Mesodermal cell (in vitro differentiated cells): ENCODE measurements around the gene FTO.
"Not testable (repeated sequence)": the region's sequence is repeated elsewhere in the genome, so short reads cannot be mapped to it uniquely, and the experiment has no call there.

Experiments used
- H3K27ac ChIP-seq: 2 replicates; pipeline ENCODE4 v1.7.0; 2013; ENCODE audit warnings: mild to moderate bottlenecking, low read depth, low read length, moderate library complexity; ENCODE audit not compliant: severe bottlenecking
- H3K36me3 ChIP-seq: 2 replicates; pipeline ENCODE4 v1.7.1; 2013; ENCODE audit warnings: mild to moderate bottlenecking, low read length, moderate library complexity; ENCODE audit not compliant: control insufficient read depth, insufficient read depth
- H3K4me1 ChIP-seq: one replicate; pipeline ENCODE4 v1.7.1; 2013; ENCODE audit warnings: mild to moderate bottlenecking, low read length; ENCODE audit not compliant: insufficient read depth, control insufficient read depth, poor library complexity, severe bottlenecking
- H3K4me3 ChIP-seq: 2 replicates; pipeline ENCODE4 v1.7.0; 2013; ENCODE audit warnings: low read length, control low read depth, mild to moderate bottlenecking; ENCODE audit not compliant: insufficient read depth, poor library complexity, severe bottlenecking; ENCODE audit errors: extremely low read depth
- H3K9me3 ChIP-seq: 2 replicates; pipeline ENCODE4 v1.7.1; 2013; ENCODE audit warnings: mild to moderate bottlenecking, low read length, moderate library complexity; ENCODE audit not compliant: control insufficient read depth
- WGBS, 2 experiments: methylation state at CpG; one replicate each; pipeline ENCODE4 v1.1.5; 2013; ENCODE audit warnings: missing lambda C conversion rate in 2 of 2; ENCODE audit not compliant: insufficient coverage in 2 of 2; 5-methylcytosine and 5-hydroxymethylcytosine counted together

FTO gene

DNA sequence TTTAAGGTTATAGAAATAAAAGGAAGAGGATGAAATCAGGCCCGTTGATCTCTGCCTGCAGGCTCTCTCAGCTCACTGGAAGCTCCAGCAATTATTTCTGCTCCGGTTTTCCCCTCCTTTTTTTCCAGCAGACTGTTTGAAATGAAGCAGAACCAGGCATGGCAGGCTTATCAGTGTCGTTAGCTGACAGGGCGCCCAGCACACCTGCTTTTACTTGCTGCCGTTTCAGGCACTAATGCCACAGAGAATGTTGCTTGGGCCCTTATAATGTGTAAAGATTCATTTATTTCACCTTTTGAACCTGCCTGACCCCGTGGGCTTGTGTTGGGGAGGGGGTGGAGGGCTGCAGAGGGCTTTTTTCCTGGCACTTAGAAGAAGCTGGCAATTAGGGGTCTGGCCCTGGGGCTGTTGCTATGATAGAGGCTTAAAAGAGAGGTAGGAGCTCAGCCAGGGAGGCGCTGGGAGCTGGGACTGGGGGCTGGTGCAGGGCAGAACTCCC is 474.6 kb downstream of the FTO start:
- Histone ChIP-seq H3K4me1 (peaks cover 44% of the 10 kb centered on the region), H3K27ac (peak overlapping the region; percentile 60), H3K36me3 (no peaks in the 10 kb centered on the region), H3K9me3 (no peaks in the 10 kb centered on the region), H3K4me3 (no peak overlapping the region)
- 64 to 70% methylated on average over 3 to 4 of the region's 7 CpGs for WGBS, 2 experiments

DNA sequence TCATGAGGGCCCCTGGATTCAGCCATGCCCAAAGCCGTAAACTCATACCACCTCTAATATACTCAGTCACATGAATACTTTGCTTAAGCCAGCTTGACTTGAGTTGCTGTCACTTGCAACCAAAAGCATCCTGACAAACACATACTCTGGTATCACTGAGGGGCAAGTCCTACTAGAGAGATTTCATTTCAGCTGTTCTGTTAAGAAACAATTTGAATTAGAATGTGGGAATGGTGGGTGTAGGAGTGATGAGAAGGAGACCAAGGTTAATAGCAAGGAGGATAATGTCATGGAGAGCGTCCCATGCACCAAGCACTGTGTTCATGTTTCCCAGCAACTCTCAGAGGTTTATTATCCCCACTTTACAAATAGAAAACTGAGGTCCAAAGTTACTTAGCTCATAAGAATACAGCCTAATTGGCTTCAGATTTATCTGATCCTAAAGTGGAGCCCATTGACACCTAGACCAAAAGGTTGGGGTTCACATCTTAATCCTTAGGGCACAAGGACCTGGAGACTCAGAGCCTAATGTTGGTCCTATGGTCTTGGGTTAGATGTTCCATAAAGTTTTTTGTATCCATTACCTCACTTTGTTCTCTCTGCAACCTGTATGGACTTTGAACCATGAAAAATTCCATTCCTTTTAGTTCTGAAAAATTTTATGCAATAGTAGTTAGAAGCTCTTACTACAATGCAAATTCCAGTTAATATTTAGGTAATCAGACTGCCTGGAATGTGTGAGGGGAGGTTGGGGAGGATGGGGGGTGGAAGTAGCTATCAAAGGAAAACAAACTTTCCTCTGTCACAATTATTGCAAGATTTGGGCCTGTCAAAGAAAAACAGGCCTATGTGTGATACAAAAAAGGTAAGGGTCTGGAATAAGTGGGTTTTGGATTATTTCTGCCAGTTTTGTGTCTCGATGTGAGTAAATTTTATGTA is 476.7 kb downstream of the FTO start:
- H3K36me3 ChIP-seq = no peaks in the 10 kb centered on the region

DNA sequence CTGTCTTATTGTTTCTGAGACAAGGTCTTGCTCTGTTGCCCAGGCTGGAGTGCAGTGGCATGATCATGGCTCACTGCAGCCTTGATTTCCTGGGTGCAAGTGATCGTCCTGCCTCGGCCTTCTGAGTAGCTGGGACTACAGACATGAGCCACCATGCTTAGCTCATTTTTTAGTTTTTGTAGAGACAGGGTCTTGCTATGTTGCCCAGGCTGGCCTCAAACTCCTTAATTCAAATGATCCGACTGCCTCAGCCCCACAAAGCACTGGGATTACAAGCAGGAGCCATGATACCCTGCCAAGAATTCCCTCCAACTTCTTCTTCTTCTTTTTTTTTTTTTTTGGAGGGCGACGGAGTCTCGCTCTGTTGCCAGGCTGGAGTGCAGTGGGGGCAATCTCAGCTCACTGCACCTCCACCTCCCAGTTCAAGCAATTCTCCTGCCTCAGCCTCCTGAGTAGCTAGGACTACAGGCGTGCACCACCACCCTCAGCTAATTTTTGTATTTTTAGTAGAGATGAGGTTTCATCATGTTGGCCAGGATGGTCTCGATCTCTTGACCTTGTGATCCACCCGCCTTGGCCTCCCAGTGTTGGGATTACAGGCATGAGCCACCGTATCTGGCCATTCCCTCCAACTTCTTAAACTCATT is 477.9 kb downstream of the FTO start:
- not testable (repeated sequence) for H3K9me3 ChIP-seq, H3K27ac ChIP-seq, H3K4me3 ChIP-seq, H3K36me3 ChIP-seq
- H3K4me1 ChIP-seq = peaks cover 15% of the 10 kb centered on the region
- 89 to 100% methylated on average over 6 to 7 of the region's 10 CpGs for WGBS, 2 experiments

More for the DNA sequence above, 476.7 kb downstream of the FTO start:
- Histone ChIP-seq H3K4me3 (no peak overlapping the region), H3K9me3 (no peaks in the 10 kb centered on the region), H3K27ac (no peak overlapping the region), H3K4me1 (peaks cover 26% of the 10 kb centered on the region)
- 100% methylated on average over 1 of the region's 3 CpGs; no CpG with 5 or more reads in 1 of the 2 experiments for WGBS, 2 experiments

DNA sequence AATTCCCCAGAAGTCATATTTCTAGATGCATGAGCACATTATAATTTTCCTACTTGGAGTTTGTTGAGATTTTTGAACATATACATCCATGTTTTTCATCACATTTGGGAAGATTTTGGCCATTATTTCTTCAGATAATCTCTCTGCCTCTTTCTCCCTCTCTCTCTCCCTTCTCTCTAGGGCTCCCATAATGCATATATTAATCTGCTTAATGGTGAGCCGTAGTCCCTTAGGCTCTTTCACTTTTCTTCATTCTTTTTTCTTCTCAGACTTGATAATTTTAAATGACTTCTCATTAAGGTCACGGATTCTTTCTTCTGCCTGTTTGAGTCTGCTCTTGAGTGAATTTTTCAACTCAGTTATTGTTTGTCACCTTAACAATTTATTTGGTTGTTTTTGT is 481.1 kb downstream of the FTO start:
- Histone ChIP-seq H3K36me3 (no peaks in the 10 kb centered on the region), H3K27ac (no peak overlapping the region), H3K9me3 (no peaks in the 10 kb centered on the region), H3K4me1 (no peaks in the 10 kb centered on the region), H3K4me3 (no peak overlapping the region)
- no CpG with 5 or more reads among the region's 2 CpGs for WGBS, 2 experiments

DNA sequence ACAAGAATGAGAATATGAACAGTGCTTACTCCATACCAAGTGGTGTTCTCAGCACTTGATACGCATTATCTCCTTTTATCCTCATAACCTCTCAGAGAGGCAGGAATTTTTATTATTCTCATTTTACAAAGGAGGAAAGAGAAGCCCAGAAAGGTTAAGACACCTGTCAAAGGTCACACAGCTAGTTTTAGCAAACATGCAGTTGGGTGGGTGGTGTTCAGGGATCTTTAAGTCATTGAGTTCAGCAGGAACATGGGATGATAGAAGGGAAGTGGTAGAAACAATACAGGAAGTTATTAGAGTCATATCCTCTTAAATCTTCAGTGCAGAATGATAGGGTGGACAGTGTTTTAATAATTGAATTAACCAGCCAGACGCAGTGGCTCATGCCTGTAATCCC is 487.2 kb downstream of the FTO start:
- Histone ChIP-seq H3K4me3 (no peak overlapping the region), H3K4me1 (no peaks in the 10 kb centered on the region), H3K9me3 (no peaks in the 10 kb centered on the region), H3K27ac (no peak overlapping the region), H3K36me3 (no peaks in the 10 kb centered on the region)
- WGBS, 2 experiments = 100% methylated on average over 1 of the region's 2 CpGs; no CpG with 5 or more reads in 1 of the 2 experiments

DNA sequence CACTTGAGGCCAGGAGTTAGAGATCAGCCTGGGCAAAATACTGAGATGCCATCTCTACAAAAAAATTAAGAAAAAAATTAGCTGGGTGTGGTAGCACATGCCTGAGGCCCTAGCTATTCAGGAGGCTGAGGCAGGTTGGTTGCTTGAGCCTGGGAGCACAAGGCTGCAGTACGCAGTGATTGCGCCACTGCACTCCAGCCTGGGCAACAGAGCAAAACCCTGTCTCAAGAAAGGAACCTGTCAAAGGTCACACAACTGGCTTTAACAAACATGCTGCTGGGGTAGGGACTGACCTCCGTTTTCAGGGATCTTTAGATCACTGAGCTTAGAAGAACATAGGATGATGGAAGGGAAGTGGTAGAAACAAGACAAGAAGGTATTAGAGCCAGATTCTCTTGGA is 487.6 kb downstream of the FTO start:
- Histone ChIP-seq H3K4me1 (no peaks in the 10 kb centered on the region), H3K4me3 (no peak overlapping the region), H3K9me3 (no peaks in the 10 kb centered on the region), H3K36me3 (no peaks in the 10 kb centered on the region), H3K27ac (no peak overlapping the region)
- 91 to 92% methylated on average over 3 of the region's 3 CpGs for WGBS, 2 experiments

DNA sequence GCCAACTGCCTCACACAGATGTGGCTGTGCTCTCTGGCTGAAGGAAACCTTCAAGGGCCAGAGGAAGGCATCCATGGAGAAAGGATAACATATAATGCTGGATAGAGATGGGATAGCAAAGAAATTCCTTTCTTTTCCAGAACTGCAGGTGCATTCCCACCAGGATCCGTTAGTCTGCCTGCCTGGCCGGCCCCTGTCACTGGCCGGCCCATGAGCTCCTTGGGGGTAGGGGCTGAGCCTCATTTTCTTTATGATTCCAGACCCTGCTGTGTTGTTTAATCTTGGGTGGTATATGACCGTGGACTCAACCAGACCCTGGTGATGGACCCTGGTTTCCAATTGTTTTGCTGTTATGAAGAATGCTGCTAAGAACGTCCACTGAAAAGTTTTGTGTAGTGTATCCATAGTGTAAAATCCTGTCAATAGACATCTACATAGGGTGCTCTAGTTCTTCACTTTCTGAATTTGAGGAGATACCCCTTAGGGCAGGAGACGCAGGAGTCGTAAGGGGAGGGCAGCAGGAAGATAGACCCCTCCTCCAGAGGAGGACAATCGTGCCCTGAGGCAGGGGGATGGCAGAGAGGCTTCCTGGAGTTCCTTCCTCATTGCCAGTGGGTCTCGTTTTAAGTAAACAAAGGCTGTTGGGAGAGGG is 489.2 kb downstream of the FTO start:
- Histone ChIP-seq H3K4me1 (no peaks in the 10 kb centered on the region), H3K4me3 (no peak overlapping the region), H3K27ac (no peak overlapping the region), H3K9me3 (no peaks in the 10 kb centered on the region), H3K36me3 (no peaks in the 10 kb centered on the region)
- WGBS, 2 experiments = 72 to 98% methylated on average over 4 to 7 of the region's 9 CpGs

DNA sequence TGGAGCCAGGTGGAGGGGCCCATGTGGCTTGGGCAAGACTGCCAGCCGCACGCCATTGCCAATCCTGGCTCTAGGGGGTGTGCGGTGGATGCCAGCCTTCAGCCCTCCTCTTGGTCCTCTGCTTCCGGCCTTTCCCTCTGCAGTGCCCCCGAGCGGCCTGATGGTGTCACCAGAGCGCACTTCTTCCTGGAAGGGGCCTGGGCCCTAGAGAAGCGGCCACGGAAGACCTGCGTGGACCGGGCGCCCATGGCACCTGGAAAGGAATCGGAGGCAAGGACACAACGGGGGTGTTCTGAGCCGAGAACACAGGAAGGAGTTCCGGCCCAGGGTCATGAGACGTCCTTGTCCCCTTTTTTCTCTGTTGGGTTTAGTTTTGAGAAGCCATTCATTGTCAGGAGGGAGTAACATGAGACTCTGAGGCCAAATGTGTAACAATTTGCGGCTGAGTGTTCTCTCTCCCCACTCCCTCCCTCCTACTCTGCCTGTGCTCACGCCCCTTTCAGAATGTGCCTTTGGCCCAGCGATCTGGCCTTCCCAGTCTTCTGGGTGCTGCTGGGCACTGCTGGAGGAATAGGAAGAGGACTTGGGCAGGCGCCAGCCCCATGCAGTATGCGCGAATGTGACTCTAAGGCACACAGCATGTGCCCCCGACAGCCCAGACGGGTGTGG is 489.8 kb downstream of the FTO start:
- H3K4me1 ChIP-seq = no peaks in the 10 kb centered on the region
- H3K4me3 ChIP-seq = no peak overlapping the region
- H3K9me3 ChIP-seq = no peaks in the 10 kb centered on the region
- H3K27ac ChIP-seq = no peak overlapping the region
- 35 to 41% methylated on average over 20 to 23 of the region's 25 CpGs for WGBS, 2 experiments
- H3K36me3 ChIP-seq = no peaks in the 10 kb centered on the region

DNA sequence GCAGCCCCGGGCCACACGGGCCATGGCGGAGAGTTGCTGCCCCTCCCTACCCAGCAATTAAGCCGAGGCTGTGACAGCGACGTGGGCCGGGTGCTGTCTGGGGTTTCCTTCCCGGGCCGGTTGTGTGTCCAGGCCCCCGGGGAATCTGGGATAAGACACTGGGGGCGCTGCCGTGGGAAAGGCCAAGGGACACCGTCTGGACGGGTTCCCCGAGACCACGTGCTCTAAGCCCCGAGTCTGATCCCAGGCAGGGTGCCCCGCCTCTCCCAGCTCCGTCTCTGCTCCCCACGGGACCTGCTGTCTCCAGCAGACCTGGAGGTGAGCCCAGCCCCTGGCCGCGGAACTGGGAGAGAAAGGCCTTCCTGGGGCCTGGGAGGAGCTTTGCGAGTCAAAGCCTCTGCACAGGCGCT is 490.4 kb downstream of the FTO start:
- H3K9me3 ChIP-seq = no peaks in the 10 kb centered on the region
- H3K4me3 ChIP-seq = no peak overlapping the region
- 85 to 88% methylated on average over 20 to 22 of the region's 24 CpGs for WGBS, 2 experiments
- no peaks in the 10 kb centered on the region for H3K4me1 ChIP-seq
- H3K36me3 ChIP-seq = no peaks in the 10 kb centered on the region
- no peak overlapping the region for H3K27ac ChIP-seq

DNA sequence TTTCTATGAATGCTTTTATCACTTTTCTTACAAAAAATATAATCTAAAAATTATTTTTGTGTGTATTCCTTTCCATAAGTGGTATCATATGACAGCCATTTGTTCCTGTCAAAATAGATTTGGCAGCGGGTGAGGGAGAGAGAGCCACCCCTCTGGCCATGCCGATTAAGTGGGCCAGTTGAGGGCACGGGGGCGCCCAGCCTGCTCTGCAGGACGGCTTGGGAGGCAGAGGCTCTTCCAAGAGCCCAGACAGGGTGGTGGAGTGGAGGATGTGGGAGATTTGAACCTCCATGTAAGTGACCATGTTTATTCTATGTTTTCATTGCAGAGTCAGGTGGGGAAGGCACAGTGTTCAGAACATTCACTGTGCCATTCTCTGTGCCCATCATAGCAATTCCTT is 493.8 kb downstream of the FTO start:
- 83 to 88% methylated on average over 4 to 5 of the region's 5 CpGs for WGBS, 2 experiments
- H3K36me3 ChIP-seq = no peaks in the 10 kb centered on the region
- no peak overlapping the region for H3K4me3 ChIP-seq
- no peak overlapping the region for H3K27ac ChIP-seq
- no peaks in the 10 kb centered on the region for H3K9me3 ChIP-seq
- H3K4me1 ChIP-seq = no peaks in the 10 kb centered on the region
